Gastroesophageal sphincter (tissue), 4 donors: Measurements from ENCODE around the gene ABI3BP. TPM values are rescaled to one million over a fixed set of nuclear protein-coding genes. Genes with fewer than 3 reads are reported as not detected.

Source experiments
- ATAC-seq: fragments of 150-250 bp; one replicate; pipeline ENCODE4 v1.9.1; 2016; ENCODE audit warnings: mild to moderate bottlenecking, moderate library complexity
- H3K27ac ChIP-seq, 4 donors: fragments of 200-600 bp; sonication (generic) in 3 of 4; 1 replicate in 3 of 4; 2 replicates in 1 of 4; pipeline ENCODE4 v1.5.1; 2016 to 2019
- H3K27me3 ChIP-seq: fragments of 200-600 bp; sonication (generic); one replicate; pipeline ENCODE4 v1.5.1; 2019
- H3K36me3 ChIP-seq, 2 donors: fragments of 200-600 bp; sonication (generic); one replicate each; pipeline ENCODE4 v1.5.1; 2019; ENCODE audit warnings: control low read depth in 1 of 2
- H3K4me1 ChIP-seq, 3 donors: fragments of 200-600 bp; sonication (generic); 1 replicate in 2 of 3; 2 replicates in 1 of 3; pipeline ENCODE4 v1.5.1; 2016 to 2019; ENCODE audit warnings: control low read depth in 2 of 3
- H3K4me3 ChIP-seq, 2 donors: fragments of 200-600 bp; sonication (generic); one replicate each; pipeline ENCODE4 v1.5.1; 2019; ENCODE audit warnings: mild to moderate bottlenecking in 1 of 2, moderate library complexity in 1 of 2
- H3K9me3 ChIP-seq, 3 donors: fragments of 200-600 bp; sonication (generic); one replicate each; pipeline ENCODE4 v1.5.1; 2017 to 2019; ENCODE audit warnings: control low read depth in 2 of 3
- EP300 ChIP-seq: sonication (generic); formaldehyde crosslinking; IDR thresholded peaks from one replicate; pipeline ENCODE4 v1.6.1; 2017; ENCODE audit warnings: antibody characterized with exemption, mild to moderate bottlenecking
- POLR2A ChIP-seq, 2 donors: fragments of 450-650 bp; IDR thresholded peaks; one replicate each; pipeline ENCODE4 v1.6.1; 2017; ENCODE audit warnings: antibody characterized with exemption in 2 of 2, mild to moderate bottlenecking in 2 of 2, moderate library complexity in 1 of 2
- POLR2AphosphoS5 ChIP-seq: sonication (generic); formaldehyde crosslinking; IDR thresholded peaks from one replicate; pipeline ENCODE4 v1.6.1; 2017; ENCODE audit warnings: antibody characterized with exemption
- WGBS, 2 donors: methylation state at CpG; one replicate each; pipeline ENCODE4 v1.1.5; 2018; ENCODE audit warnings: low coverage in 1 of 2; 5-methylcytosine and 5-hydroxymethylcytosine counted together
- total RNA-seq, 4 donors: library from RNA; depleted of rRNA; stranded (reverse); fragments of >200 nt; gene quantifications; one replicate each; pipeline ENCODE4 v1.1.0, GENCODE V29; 2016
- TF ChIP-seq, protein P1 (sequence below), 4 experiments: fragments of 200-600 bp in 2 of 4; fragments of 450-650 bp in 2 of 4; sonication (generic) in 1 of 4; IDR thresholded peaks; one replicate each; pipeline ENCODE4 v1.5.1; 2017 to 2019; ENCODE audit warnings: antibody characterized with exemption in 4 of 4, mild to moderate bottlenecking in 2 of 4, moderate library complexity in 2 of 4

The ABI3BP gene
- total RNA-seq, 4 donors from 2014 or later = 59.6 to 158 (median 99.9) TPM

GRCh38 chr3:100900671-100901335 is 92.4 kb downstream of the ABI3BP start:
- Histone ChIP-seq H3K9me3 (no peaks in the 10 kb centered on the region), H3K4me1 (peaks cover 0 to 14% (median 0%) of the 10 kb centered on the region in 3 donors), H3K27me3 (no peaks in the 10 kb centered on the region), H3K36me3 (peaks cover 0 to 15% of the 10 kb centered on the region in 2 donors), H3K27ac (no peak overlapping the region), H3K4me3 (no peak overlapping the region)
- TF ChIP-seq, protein P1, sequence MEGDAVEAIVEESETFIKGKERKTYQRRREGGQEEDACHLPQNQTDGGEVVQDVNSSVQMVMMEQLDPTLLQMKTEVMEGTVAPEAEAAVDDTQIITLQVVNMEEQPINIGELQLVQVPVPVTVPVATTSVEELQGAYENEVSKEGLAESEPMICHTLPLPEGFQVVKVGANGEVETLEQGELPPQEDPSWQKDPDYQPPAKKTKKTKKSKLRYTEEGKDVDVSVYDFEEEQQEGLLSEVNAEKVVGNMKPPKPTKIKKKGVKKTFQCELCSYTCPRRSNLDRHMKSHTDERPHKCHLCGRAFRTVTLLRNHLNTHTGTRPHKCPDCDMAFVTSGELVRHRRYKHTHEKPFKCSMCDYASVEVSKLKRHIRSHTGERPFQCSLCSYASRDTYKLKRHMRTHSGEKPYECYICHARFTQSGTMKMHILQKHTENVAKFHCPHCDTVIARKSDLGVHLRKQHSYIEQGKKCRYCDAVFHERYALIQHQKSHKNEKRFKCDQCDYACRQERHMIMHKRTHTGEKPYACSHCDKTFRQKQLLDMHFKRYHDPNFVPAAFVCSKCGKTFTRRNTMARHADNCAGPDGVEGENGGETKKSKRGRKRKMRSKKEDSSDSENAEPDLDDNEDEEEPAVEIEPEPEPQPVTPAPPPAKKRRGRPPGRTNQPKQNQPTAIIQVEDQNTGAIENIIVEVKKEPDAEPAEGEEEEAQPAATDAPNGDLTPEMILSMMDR (IDR thresholded peaks at IDR 0.05) = no peak
- TF ChIP-seq POLR2A (IDR thresholded peaks at IDR 0.05) = no peak
- ATAC-seq = no peak
- WGBS, 2 donors = 62 to 71% methylated on average over 2 of the region's 2 CpGs

GRCh38 chr3:100899440-100900091 is 93.7 kb downstream of the ABI3BP start:
- H3K9me3 ChIP-seq = no peaks in the 10 kb centered on the region
- no peak for ATAC-seq
- TF ChIP-seq, protein P1 (IDR thresholded peaks at IDR 0.05) = no peak
- TF ChIP-seq POLR2A (IDR thresholded peaks at IDR 0.05) (no peak), POLR2AphosphoS5 (no peak), EP300 (no peak)
- H3K27ac ChIP-seq = no peak overlapping the region
- WGBS, 2 donors = 63 to 83% methylated on average over 2 of the region's 2 CpGs
- H3K4me1 ChIP-seq = peaks cover 0 to 14% (median 0%) of the 10 kb centered on the region in 3 donors
- H3K4me3 ChIP-seq = no peak overlapping the region
- peaks cover 0 to 15% of the 10 kb centered on the region in 2 donors for H3K36me3 ChIP-seq
- H3K27me3 ChIP-seq = no peaks in the 10 kb centered on the region

GRCh38 chr3:100898681-100899080 is 94.5 kb downstream of the ABI3BP start:
- Histone ChIP-seq H3K9me3 (no peaks in the 10 kb centered on the region), H3K27me3 (no peaks in the 10 kb centered on the region), H3K27ac (no peak overlapping the region), H3K36me3 (peaks cover 0 to 15% of the 10 kb centered on the region in 2 donors), H3K4me3 (no peak overlapping the region), H3K4me1 (peaks cover 0 to 14% (median 0%) of the 10 kb centered on the region in 3 donors)
- WGBS, 2 donors = 76 to 82% methylated on average over 4 to 5 of the region's 5 CpGs
- no peak for ATAC-seq
- TF ChIP-seq, protein P1 (IDR thresholded peaks at IDR 0.05) = no peak
- TF ChIP-seq POLR2A (IDR thresholded peaks at IDR 0.05) = no peak
- TF ChIP-seq EP300 = no peak
- TF ChIP-seq POLR2AphosphoS5 = no peak

GRCh38 chr3:100896994-100897393 is 96.2 kb downstream of the ABI3BP start:
- H3K9me3 ChIP-seq = no peaks in the 10 kb centered on the region
- 45 to 47% methylated on average over 2 of the region's 2 CpGs for WGBS, 2 donors
- peaks cover 0 to 14% (median 0%) of the 10 kb centered on the region in 3 donors for H3K4me1 ChIP-seq
- H3K36me3 ChIP-seq = peaks cover 0 to 12% of the 10 kb centered on the region in 2 donors
- H3K4me3 ChIP-seq = no peak overlapping the region
- H3K27ac ChIP-seq = no peak overlapping the region
- no peak for ATAC-seq
- no peaks in the 10 kb centered on the region for H3K27me3 ChIP-seq
- no peak for TF ChIP-seq EP300
- no peak for TF ChIP-seq POLR2A (IDR thresholded peaks at IDR 0.05)
- TF ChIP-seq, protein P1 (IDR thresholded peaks at IDR 0.05) = no peak
- TF ChIP-seq POLR2AphosphoS5 = no peak

DNA sequence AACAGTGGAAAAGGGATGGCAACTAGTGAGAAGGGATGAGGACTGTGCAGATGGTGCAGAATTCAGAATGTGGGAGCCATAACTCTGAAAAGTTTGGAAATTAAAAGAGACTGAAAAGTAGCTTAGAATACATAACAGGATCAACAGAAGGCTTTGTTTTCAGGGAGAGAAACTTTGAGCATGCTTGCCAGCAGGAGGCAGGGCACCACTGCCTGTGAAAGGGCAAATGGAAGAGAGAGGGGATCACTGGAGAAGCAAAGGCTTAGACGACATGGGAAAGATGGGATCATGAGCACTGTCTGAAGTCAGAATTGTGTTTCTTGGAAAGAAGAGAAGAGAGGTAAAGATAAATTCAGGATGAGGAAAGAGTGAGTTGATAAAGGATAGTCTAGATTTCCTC is 99.6 kb downstream of the ABI3BP start:
- WGBS, 2 donors = 14 to 38% methylated on average over 1 of the region's 1 CpG
- ATAC-seq = no peak
- Histone ChIP-seq H3K4me3 (no peak overlapping the region), H3K4me1 (peaks cover 0 to under 1% (median 0%) of the 10 kb centered on the region in 3 donors), H3K9me3 (no peaks in the 10 kb centered on the region), H3K36me3 (peaks cover 0 to 9% of the 10 kb centered on the region in 2 donors), H3K27ac (no peak overlapping the region), H3K27me3 (no peaks in the 10 kb centered on the region)
- TF ChIP-seq, protein P1 (IDR thresholded peaks at IDR 0.05) = peak; percentile 28 to 66 (median 47)
- no peak for TF ChIP-seq EP300
- TF ChIP-seq POLR2AphosphoS5 = no peak
